HG03175 (cell line): Measurements from ENCODE around the gene SNCB.

ENCODE experiments used
- ATAC-seq: cut with Tn5 transposase; IDR thresholded peaks from one replicate; pipeline ENCODE4 v1.9.1; 2021; ENCODE audit warnings: mild to moderate bottlenecking, moderate library complexity; ENCODE audit not compliant: unreplicated experiment

The SNCB gene

GRCh38 chr5:176625966-176626875 lies 4.1 kb downstream of the SNCB start:
- no peak for ATAC-seq

GRCh38 chr5:176625512-176625911 lies 4.8 kb downstream of the SNCB start:
- no peak for ATAC-seq

- no peak for ATAC-seq
Measured at GRCh38 chr5:176624938-176625337, 5.4 kb downstream of the SNCB start.

GRCh38 chr5:176624142-176624541 lies 6.2 kb downstream of the SNCB start:
- ATAC-seq = no peak

- ATAC-seq = no peak
Measured at GRCh38 chr5:176621661-176622079, 8.7 kb downstream of the SNCB start.

- ATAC-seq = no peak
Measured at GRCh38 chr5:176620333-176620981, 9.9 kb downstream of the SNCB start.

GRCh38 chr5:176619569-176620332 lies 10.6 kb downstream of the SNCB start:
- ATAC-seq = no peak

- ATAC-seq = peak; percentile 72
Measured at GRCh38 chr5:176619203-176619568, 11.1 kb downstream of the SNCB start.

GRCh38 chr5:176618783-176619182 lies 11.6 kb downstream of the SNCB start:
- no peak for ATAC-seq

GRCh38 chr5:176616511-176616910 lies 13.8 kb downstream of the SNCB start:
- ATAC-seq = no peak

- no peak for ATAC-seq
Measured at GRCh38 chr5:176614805-176615478, 15.4 kb downstream of the SNCB start.

- ATAC-seq = no peak
Measured at GRCh38 chr5:176612855-176613254, 17.5 kb downstream of the SNCB start.

- no peak for ATAC-seq
Measured at GRCh38 chr5:176612008-176612407, 18.3 kb downstream of the SNCB start.

GRCh38 chr5:176611435-176611834 lies 18.9 kb downstream of the SNCB start:
- no peak for ATAC-seq

GRCh38 chr5:176610435-176610773 lies 19.9 kb downstream of the SNCB start:
- peak; percentile 13 for ATAC-seq

- ATAC-seq = peak; percentile 77
Measured at GRCh38 chr5:176609724-176610434, 20.5 kb downstream of the SNCB start, which contains the start of gene GPRIN1. Gene GPRIN1, minus strand, starts transcription at chr5:176610156. Its CDS starts 10,322 bp downstream, at chr5:176599834.

GRCh38 chr5:176608937-176609723 lies 21.2 kb downstream of the SNCB start:
- no peak for ATAC-seq

- ATAC-seq = no peak
Measured at GRCh38 chr5:176608142-176608705, 22.1 kb downstream of the SNCB start.

- ATAC-seq = no peak
Measured at GRCh38 chr5:176606875-176607274, 23.5 kb downstream of the SNCB start.
